Cardiac muscle cell (in vitro differentiated cells and primary cell): ENCODE data around the gene LASP1. TPM values are rescaled to one million over a fixed set of nuclear protein-coding genes. Genes with fewer than 3 reads are reported as not detected.
"Not testable (repeated sequence)": the region's sequence is repeated elsewhere in the genome, so short reads cannot be mapped to it uniquely, and the experiment has no call there.

ENCODE experiments used
- DNase-seq, 2 donors: peaks; one replicate each; pipeline versions ENCODE4 v3.0.0 to v3.0.0-alpha.2; 2010 to 2017; ENCODE audit warnings: low read depth in 1 of 2, low spot score in 1 of 2
- H3K27ac ChIP-seq: fragments of 200-600 bp; sonication (generic); 2 replicates; pipeline ENCODE4 v1.5.1; 2016
- H3K27me3 ChIP-seq: fragments of 200-600 bp; sonication (generic); 2 replicates; pipeline ENCODE4 v1.6.0; 2016; ENCODE audit warnings: control low read depth
- H3K36me3 ChIP-seq: fragments of 200-600 bp; sonication (generic); 2 replicates; pipeline ENCODE4 v1.5.1; 2016; ENCODE audit warnings: control low read depth
- H3K4me1 ChIP-seq: fragments of 200-600 bp; sonication (generic); 2 replicates; pipeline ENCODE4 v1.8.1; 2017; ENCODE audit warnings: low read depth, mild to moderate bottlenecking, mixed run types
- H3K4me3 ChIP-seq: fragments of 200-600 bp; sonication (generic); 2 replicates; pipeline ENCODE4 v1.5.1; 2016; ENCODE audit warnings: mild to moderate bottlenecking
- H3K9me3 ChIP-seq: fragments of 200-600 bp; sonication (generic); 2 replicates; pipeline ENCODE4 v1.5.1; 2017; ENCODE audit warnings: low read depth, mild to moderate bottlenecking, control low read depth
- CTCF ChIP-seq: IDR thresholded peaks from 2 replicates; pipeline ENCODE4 v1.5.1; 2012; ENCODE audit warnings: low read depth, mild to moderate bottlenecking, low read length
- polyA plus RNA-seq: library from polyadenylated mRNA; unstranded; fragments of >200 nt; fragmentation: Nextera tagmentation; extraction: Ambion mirVana; gene quantifications from 2 replicates; pipeline ENCODE4 v1.2.1, GENCODE V29; 2016
- total RNA-seq: library from RNA; depleted of rRNA; stranded (reverse); fragments of >200 nt; gene quantifications from 2 replicates; pipeline ENCODE4 v1.2.3, GENCODE V29; 2016

The LASP1 gene
- total and polyA plus RNA-seq, 2 experiments from 2014 or later, result 28.1 to 46.0 TPM

- Histone ChIP-seq H3K4me3 (no peak overlapping the region), H3K36me3 (peaks cover 6% of the 10 kb centered on the region), H3K27me3 (no peaks in the 10 kb centered on the region), H3K27ac (no peak overlapping the region), H3K4me1 (peaks cover 9% of the 10 kb centered on the region), H3K9me3 (no peaks in the 10 kb centered on the region)
- DNase-seq, result no peak
- TF ChIP-seq CTCF, result no peak
Measured at GRCh38 chr17:38911081-38911730, 41.3 kb downstream of the LASP1 start.

- not testable (repeated sequence) for H3K36me3 ChIP-seq, H3K27me3 ChIP-seq, H3K27ac ChIP-seq, H3K9me3 ChIP-seq, H3K4me1 ChIP-seq, DNase-seq, H3K4me3 ChIP-seq
Measured at GRCh38 chr17:38911731-38912081, 41.8 kb downstream of the LASP1 start.

- no peak overlapping the region for H3K4me3 ChIP-seq
- H3K36me3 ChIP-seq, result peaks cover 6% of the 10 kb centered on the region
- no peaks in the 10 kb centered on the region for H3K9me3 ChIP-seq
- peaks cover 13% of the 10 kb centered on the region for H3K4me1 ChIP-seq
- H3K27ac ChIP-seq, result no peak overlapping the region
- H3K27me3 ChIP-seq, result no peaks in the 10 kb centered on the region
- TF ChIP-seq CTCF, result no peak
- peak in 1 of 2 donors; percentile 85 for DNase-seq
Measured at GRCh38 chr17:38912221-38912813, 42.5 kb downstream of the LASP1 start.

- Histone ChIP-seq H3K4me3 (no peak overlapping the region), H3K36me3 (peaks cover 11% of the 10 kb centered on the region), H3K9me3 (no peaks in the 10 kb centered on the region), H3K4me1 (peaks cover 16% of the 10 kb centered on the region), H3K27ac (no peak overlapping the region), H3K27me3 (no peaks in the 10 kb centered on the region)
- no peak for DNase-seq
- no peak for TF ChIP-seq CTCF
Measured at GRCh38 chr17:38914741-38915638, 45.1 kb downstream of the LASP1 start.

GRCh38 chr17:38915639-38915995, 45.8 kb downstream of the LASP1 start:
- Histone ChIP-seq H3K9me3 (no peaks in the 10 kb centered on the region), H3K27me3 (no peaks in the 10 kb centered on the region), H3K4me3 (no peak overlapping the region), H3K36me3 (peaks cover 11% of the 10 kb centered on the region), H3K27ac (no peak overlapping the region), H3K4me1 (peaks cover 22% of the 10 kb centered on the region)
- no peak for DNase-seq
- no peak for TF ChIP-seq CTCF

GRCh38 chr17:38916771-38917170, 46.9 kb downstream of the LASP1 start:
- H3K27ac ChIP-seq, result peak overlapping the region; percentile 31
- no peaks in the 10 kb centered on the region for H3K9me3 ChIP-seq
- H3K4me3 ChIP-seq, result no peak overlapping the region
- TF ChIP-seq CTCF, result no peak
- peaks cover 11% of the 10 kb centered on the region for H3K36me3 ChIP-seq
- no peaks in the 10 kb centered on the region for H3K27me3 ChIP-seq
- peaks cover 32% of the 10 kb centered on the region for H3K4me1 ChIP-seq
- no peak for DNase-seq
